Mesenchymal stem cell (in vitro differentiated cells and primary cell): ENCODE results near the gene PPP1R7.
A peak's percentile ranks its signal among the peaks of the same experiment; 100 is the strongest.

Experiments
- DNase-seq: peaks from one replicate; pipeline ENCODE4 v3.0.0-alpha.2; 2013
- H2AFZ ChIP-seq: one replicate; pipeline ENCODE4 v1.6.1; 2013; ENCODE audit warnings: low read depth, mild to moderate bottlenecking, control low read depth, inconsistent platforms, low read length, moderate library complexity
- H2AK5ac ChIP-seq: 2 replicates; pipeline ENCODE4 v1.6.1; 2013; ENCODE audit warnings: low read length, moderate library complexity, mild to moderate bottlenecking, inconsistent platforms; ENCODE audit not compliant: severe bottlenecking
- H2BK120ac ChIP-seq: one replicate; pipeline ENCODE4 v1.6.1; 2013; ENCODE audit warnings: low read depth, mild to moderate bottlenecking, inconsistent platforms, low read length, moderate library complexity
- H2BK12ac ChIP-seq, 2 experiments: one replicate each; pipeline ENCODE4 v1.6.1; 2013; ENCODE audit warnings: inconsistent platforms in 2 of 2, low read length in 2 of 2, mild to moderate bottlenecking in 2 of 2, moderate library complexity in 2 of 2, control low read depth in 1 of 2
- H2BK15ac ChIP-seq: one replicate; pipeline ENCODE4 v1.6.1; 2013; ENCODE audit warnings: mild to moderate bottlenecking, low read depth, inconsistent platforms; ENCODE audit not compliant: poor library complexity, severe bottlenecking
- H2BK5ac ChIP-seq: 2 replicates; pipeline ENCODE4 v1.6.1; 2013; ENCODE audit warnings: low read depth, mild to moderate bottlenecking, low read length, control low read depth, inconsistent platforms; ENCODE audit not compliant: poor library complexity, severe bottlenecking
- H3K14ac ChIP-seq, 2 experiments: one replicate each; pipeline ENCODE4 v1.6.1; 2013; ENCODE audit warnings: inconsistent platforms in 2 of 2, low read length in 2 of 2, control low read depth in 1 of 2, mild to moderate bottlenecking in 1 of 2, moderate library complexity in 1 of 2
- H3K18ac ChIP-seq, 2 experiments: one replicate each; pipeline ENCODE4 v1.6.1; 2013; ENCODE audit warnings: inconsistent platforms in 2 of 2, low read length in 2 of 2, control low read depth in 1 of 2, low read depth in 1 of 2, mild to moderate bottlenecking in 1 of 2
- H3K23ac ChIP-seq, 2 experiments: one replicate each; pipeline ENCODE4 v1.6.1; 2013; ENCODE audit warnings: inconsistent platforms in 2 of 2, low read length in 2 of 2, mild to moderate bottlenecking in 2 of 2, moderate library complexity in 2 of 2, control low read depth in 1 of 2
- H3K27ac ChIP-seq: 2 replicates; pipeline ENCODE4 v1.5.1; 2013; ENCODE audit warnings: mild to moderate bottlenecking, moderate library complexity, low read length, control low read depth, inconsistent platforms; ENCODE audit not compliant: poor library complexity, severe bottlenecking
- H3K27me3 ChIP-seq, 2 experiments: 2 replicates each; pipeline versions ENCODE4 v1.6.1 to v1.7.0; 2013; ENCODE audit warnings: low read length in 2 of 2, mild to moderate bottlenecking in 2 of 2, moderate library complexity in 2 of 2, control low read depth in 1 of 2, inconsistent platforms in 1 of 2; ENCODE audit not compliant: control insufficient read depth in 1 of 2, insufficient read depth in 1 of 2
- H3K36me3 ChIP-seq, 2 experiments: 2 replicates each; pipeline versions ENCODE4 v1.6.1 to v1.7.0; 2013; ENCODE audit warnings: low read length in 2 of 2, control low read depth in 1 of 2, inconsistent platforms in 1 of 2, low read depth in 1 of 2, mild to moderate bottlenecking in 1 of 2; ENCODE audit not compliant: insufficient read depth in 2 of 2, control insufficient read depth in 1 of 2
- H3K4ac ChIP-seq, 2 experiments: one replicate each; pipeline ENCODE4 v1.6.1; 2013; ENCODE audit warnings: inconsistent platforms in 2 of 2, low read length in 2 of 2, mild to moderate bottlenecking in 2 of 2, moderate library complexity in 2 of 2, control low read depth in 1 of 2, low read depth in 1 of 2
- H3K4me1 ChIP-seq: 2 replicates; pipeline ENCODE4 v1.6.1; 2013; ENCODE audit warnings: low read depth, low read length, control low read depth; ENCODE audit not compliant: control insufficient read depth, insufficient read depth
- H3K4me2 ChIP-seq: 2 replicates; pipeline ENCODE4 v1.6.1; 2013; ENCODE audit warnings: low read length, mild to moderate bottlenecking, inconsistent platforms; ENCODE audit not compliant: poor library complexity, severe bottlenecking
- H3K4me3 ChIP-seq, 2 experiments: 2 replicates each; pipeline versions ENCODE4 v1.5.1 to v1.7.0; 2013; ENCODE audit warnings: low read length in 2 of 2, mild to moderate bottlenecking in 2 of 2, control low read depth in 1 of 2, low read depth in 1 of 2; ENCODE audit not compliant: insufficient read depth in 1 of 2
- H3K79me1 ChIP-seq: replicated peaks from 2 replicates; pipeline ENCODE4 v1.6.1; 2013; ENCODE audit warnings: mild to moderate bottlenecking, control low read depth, low read length, inconsistent platforms; ENCODE audit not compliant: poor library complexity, severe bottlenecking
- H3K9ac ChIP-seq: 2 replicates; pipeline ENCODE4 v1.7.0; 2013; ENCODE audit warnings: mild to moderate bottlenecking, low read length, moderate library complexity
- H3K9me3 ChIP-seq: 2 replicates; pipeline ENCODE4 v1.7.0; 2013; ENCODE audit warnings: mild to moderate bottlenecking, low read length; ENCODE audit not compliant: control insufficient read depth
- H4K8ac ChIP-seq: one replicate; pipeline ENCODE4 v1.6.1; 2013; ENCODE audit warnings: inconsistent platforms, mild to moderate bottlenecking, low read length, moderate library complexity
- H4K91ac ChIP-seq: one replicate; pipeline ENCODE4 v1.6.1; 2013; ENCODE audit warnings: mild to moderate bottlenecking, low read length, inconsistent platforms
- WGBS: methylation state at CpG from one replicate; pipeline ENCODE4 v1.1.7; 2013; ENCODE audit warnings: mixed read lengths; 5-methylcytosine and 5-hydroxymethylcytosine counted together

The PPP1R7 gene

GRCh38 chr2:241205086-241205485 is 54.8 kb downstream of the PPP1R7 start:
- DNase-seq = no peak
- no peak overlapping the region for H2BK15ac ChIP-seq
- H2BK5ac ChIP-seq = no peak overlapping the region
- H2AK5ac ChIP-seq = no peak overlapping the region
- no peak overlapping the region for H4K8ac ChIP-seq
- H3K79me1 ChIP-seq = no peaks in the 10 kb centered on the region
- peaks cover 6 to 24% of the 10 kb centered on the region in 2 experiments for H3K27me3 ChIP-seq
- H2BK12ac ChIP-seq = no peak overlapping the region
- H3K9ac ChIP-seq = no peak overlapping the region
- no peak overlapping the region for H3K27ac ChIP-seq
- no peaks in the 10 kb centered on the region for H3K36me3 ChIP-seq
- no peak overlapping the region for H2AFZ ChIP-seq
- no peak overlapping the region for H3K23ac ChIP-seq
- no peak overlapping the region for H2BK120ac ChIP-seq
- H3K4me3 ChIP-seq = no peak overlapping the region
- H3K14ac ChIP-seq = peak overlapping the region in 1 of 2 experiments; percentile 75
- H3K9me3 ChIP-seq = no peaks in the 10 kb centered on the region
- H4K91ac ChIP-seq = peak overlapping the region; percentile 21
- 96% methylated on average over 3 of the region's 3 CpGs for WGBS
- peaks cover 6% of the 10 kb centered on the region for H3K4me1 ChIP-seq
- no peak overlapping the region for H3K4ac ChIP-seq
- no peak overlapping the region for H3K4me2 ChIP-seq
- H3K18ac ChIP-seq = no peak overlapping the region

GRCh38 chr2:241207151-241207550 is 56.9 kb downstream of the PPP1R7 start:
- Histone ChIP-seq H2AK5ac (no peak overlapping the region), H2AFZ (no peak overlapping the region), H3K4me1 (peaks cover 2% of the 10 kb centered on the region), H3K9me3 (no peaks in the 10 kb centered on the region), H3K23ac (no peak overlapping the region), H3K4me3 (no peak overlapping the region), H2BK12ac (no peak overlapping the region), H3K18ac (no peak overlapping the region), H3K9ac (no peak overlapping the region), H2BK5ac (no peak overlapping the region), H3K27me3 (peaks cover 12 to 41% of the 10 kb centered on the region in 2 experiments), H2BK15ac (no peak overlapping the region), H3K79me1 (no peaks in the 10 kb centered on the region), H3K36me3 (no peaks in the 10 kb centered on the region), H4K8ac (no peak overlapping the region), H4K91ac (no peak overlapping the region), H3K4ac (no peak overlapping the region), H3K27ac (no peak overlapping the region), H3K4me2 (no peak overlapping the region), H2BK120ac (no peak overlapping the region), H3K14ac (no peak overlapping the region)
- DNase-seq = no peak
- no CpG with 5 or more reads among the region's 1 CpG for WGBS

- no peak overlapping the region for H3K4ac ChIP-seq
- no peak overlapping the region for H3K14ac ChIP-seq
- H3K9ac ChIP-seq = no peak overlapping the region
- H3K36me3 ChIP-seq = no peaks in the 10 kb centered on the region
- peaks cover 12 to 46% of the 10 kb centered on the region in 2 experiments for H3K27me3 ChIP-seq
- no peaks in the 10 kb centered on the region for H3K9me3 ChIP-seq
- no peak overlapping the region for H3K23ac ChIP-seq
- no peak overlapping the region for H2BK15ac ChIP-seq
- H3K4me3 ChIP-seq = no peak overlapping the region
- no peak overlapping the region for H3K27ac ChIP-seq
- no peak overlapping the region for H4K8ac ChIP-seq
- H3K18ac ChIP-seq = no peak overlapping the region
- no peaks in the 10 kb centered on the region for H3K79me1 ChIP-seq
- H2BK5ac ChIP-seq = no peak overlapping the region
- H4K91ac ChIP-seq = no peak overlapping the region
- H2BK12ac ChIP-seq = no peak overlapping the region
- H2AK5ac ChIP-seq = no peak overlapping the region
- H2AFZ ChIP-seq = no peak overlapping the region
- no peak for DNase-seq
- H2BK120ac ChIP-seq = no peak overlapping the region
- WGBS = 85% methylated on average over 6 of the region's 6 CpGs
- no peak overlapping the region for H3K4me2 ChIP-seq
- H3K4me1 ChIP-seq = peaks cover 2% of the 10 kb centered on the region
Observed at GRCh38 chr2:241207641-241208040, 57.4 kb downstream of the PPP1R7 start.

DNA sequence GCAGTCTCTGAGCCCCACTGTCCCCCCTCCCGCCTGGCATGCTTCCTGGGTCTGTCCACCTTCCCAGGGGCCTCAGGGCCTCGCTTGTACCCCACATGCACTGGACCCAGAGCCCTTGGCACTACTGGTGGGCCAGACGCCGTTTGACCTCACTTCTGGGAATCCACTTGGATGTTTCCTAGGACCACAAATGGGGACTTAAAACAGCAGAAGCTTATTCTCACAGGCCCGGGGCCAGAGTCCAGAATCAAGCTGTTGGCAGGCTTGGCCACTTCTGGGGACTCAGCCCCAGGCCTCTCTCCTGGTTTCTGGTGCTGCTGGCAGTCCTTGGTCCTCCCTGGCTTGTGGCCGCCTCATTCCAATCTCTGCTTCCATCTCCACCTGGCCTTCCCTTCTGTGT is 57.8 kb downstream of the PPP1R7 start:
- no peak for DNase-seq

More for the DNA sequence above, 57.8 kb downstream of the PPP1R7 start:
- no peaks in the 10 kb centered on the region for H3K36me3 ChIP-seq
- 78% methylated on average over 6 of the region's 6 CpGs for WGBS
- peaks cover 2% of the 10 kb centered on the region for H3K4me1 ChIP-seq
- H2BK120ac ChIP-seq = no peak overlapping the region
- no peak overlapping the region for H4K8ac ChIP-seq
- no peak overlapping the region for H2AFZ ChIP-seq
- H3K4me3 ChIP-seq = no peak overlapping the region
- H3K27me3 ChIP-seq = peaks cover 12 to 49% of the 10 kb centered on the region in 2 experiments
- H2BK5ac ChIP-seq = no peak overlapping the region
- no peaks in the 10 kb centered on the region for H3K9me3 ChIP-seq
- H3K9ac ChIP-seq = no peak overlapping the region
- H2AK5ac ChIP-seq = no peak overlapping the region
- no peak overlapping the region for H3K14ac ChIP-seq
- no peak overlapping the region for H3K27ac ChIP-seq
- no peak overlapping the region for H3K23ac ChIP-seq
- H3K18ac ChIP-seq = no peak overlapping the region
- no peak overlapping the region for H2BK15ac ChIP-seq
- no peak overlapping the region for H3K4me2 ChIP-seq
- no peak overlapping the region for H4K91ac ChIP-seq
- no peak overlapping the region for H3K4ac ChIP-seq
- no peaks in the 10 kb centered on the region for H3K79me1 ChIP-seq
- H2BK12ac ChIP-seq = no peak overlapping the region
